OCI-LY3 (cell line): Measurements from ENCODE around the gene UBE2R2.

ENCODE experiments used
- H2AFZ ChIP-seq: fragments of 200-600, 300-600 bp; shearing (Covaris generic); 2 replicates; pipeline ENCODE4 v1.6.0; 2014; ENCODE audit warnings: antibody characterized with exemption, low read depth, low read length
- H3K27ac ChIP-seq: fragments of 200-600, 300-600 bp; sonication (generic); 2 replicates; pipeline ENCODE4 v1.5.1; 2014; ENCODE audit warnings: mild to moderate bottlenecking, low read length, moderate library complexity, mixed read lengths
- H3K27me3 ChIP-seq: fragments of 200-600, 300-600 bp; sonication (generic); 2 replicates; pipeline ENCODE4 v1.6.1; 2014; ENCODE audit warnings: low read depth, low read length, mixed read lengths
- H3K36me3 ChIP-seq: fragments of 200-600, 300-600 bp; sonication (generic); replicated peaks from 2 replicates; pipeline ENCODE3; 2014; ENCODE audit warnings: low read depth, low read length, mixed read lengths
- H3K4me1 ChIP-seq: fragments of 300-600, 200-600 bp; sonication (generic); 2 replicates; pipeline ENCODE4 v1.6.1; 2014; ENCODE audit warnings: low read length, mixed read lengths
- H3K4me2 ChIP-seq: fragments of 200-600, 300-600 bp; sonication (generic); 2 replicates; pipeline ENCODE4 v1.6.1; 2014; ENCODE audit warnings: low read length, mixed read lengths
- H3K4me3 ChIP-seq: fragments of 300-600, 200-600 bp; sonication (generic); 2 replicates; pipeline ENCODE4 v1.5.1; 2014; ENCODE audit warnings: antibody characterized with exemption, mild to moderate bottlenecking, low read length, moderate library complexity
- H3K79me2 ChIP-seq: fragments of 300-600, 200-600 bp; shearing (Covaris generic); 2 replicates; pipeline ENCODE4 v1.6.1; 2014; ENCODE audit warnings: mild to moderate bottlenecking, low read length, mixed read lengths
- H3K9ac ChIP-seq: fragments of 300-600, 200-600 bp; shearing (Covaris generic); 2 replicates; pipeline ENCODE4 v1.6.0; 2014; ENCODE audit warnings: mild to moderate bottlenecking, low read length, moderate library complexity
- H3K9me3 ChIP-seq: fragments of 200-600, 300-600 bp; shearing (Covaris generic); 2 replicates; pipeline ENCODE4 v1.6.1; 2014; ENCODE audit warnings: low read length, mixed read lengths; ENCODE audit not compliant: insufficient read depth
- H4K20me1 ChIP-seq: fragments of 200-600, 300-600 bp; sonication (generic); 2 replicates; pipeline ENCODE4 v1.6.1; 2016; ENCODE audit warnings: low read length, mixed read lengths; ENCODE audit not compliant: insufficient read depth
- EZH2phosphoT487 ChIP-seq: fragments of 200-600 bp; shearing (Covaris generic); IDR thresholded peaks from 2 replicates; pipeline ENCODE4 v1.6.1; 2018; ENCODE audit warnings: antibody characterized with exemption, mixed run types, low read depth
- TF ChIP-seq, protein P1 (sequence below): fragments of 200-600, 300-600 bp; sonication (generic); IDR thresholded peaks from 2 replicates; pipeline ENCODE4 v1.5.1; 2014; ENCODE audit warnings: antibody characterized with exemption, low read length, low read depth

Gene UBE2R2

DNA sequence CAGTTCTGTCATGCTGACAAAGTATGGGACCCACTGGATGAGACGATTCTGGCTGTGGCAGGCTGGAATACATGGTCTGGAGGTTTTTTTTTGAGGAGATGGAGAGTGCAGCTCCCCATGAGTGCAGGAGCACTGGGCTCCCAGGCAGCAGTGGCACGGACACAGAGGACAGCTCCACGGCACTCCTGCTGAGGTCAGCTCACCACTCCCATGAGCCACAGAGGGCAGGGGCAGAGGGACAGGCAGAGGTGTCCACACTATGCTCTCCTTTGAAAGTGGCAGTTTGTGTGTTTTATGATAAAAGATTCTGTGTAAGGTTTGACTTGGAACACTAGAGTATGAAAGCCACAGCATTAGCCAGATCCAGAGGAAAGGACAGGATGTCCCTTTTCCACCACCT, 114.4 kb downstream of the UBE2R2 start:
- Histone ChIP-seq H3K4me3 (no peak overlapping the region), H3K9me3 (no peaks in the 10 kb centered on the region), H3K4me2 (no peak overlapping the region), H4K20me1 (no peaks in the 10 kb centered on the region), H3K27me3 (no peaks in the 10 kb centered on the region), H3K9ac (no peak overlapping the region), H3K79me2 (peaks cover 6% of the 10 kb centered on the region; the same call in 1 of the 2 replicates), H3K36me3 (peaks cover 75% of the 10 kb centered on the region), H2AFZ (no peak overlapping the region), H3K27ac (no peak overlapping the region), H3K4me1 (no peaks in the 10 kb centered on the region)
- TF ChIP-seq EZH2phosphoT487: no peak
- TF ChIP-seq, protein P1, sequence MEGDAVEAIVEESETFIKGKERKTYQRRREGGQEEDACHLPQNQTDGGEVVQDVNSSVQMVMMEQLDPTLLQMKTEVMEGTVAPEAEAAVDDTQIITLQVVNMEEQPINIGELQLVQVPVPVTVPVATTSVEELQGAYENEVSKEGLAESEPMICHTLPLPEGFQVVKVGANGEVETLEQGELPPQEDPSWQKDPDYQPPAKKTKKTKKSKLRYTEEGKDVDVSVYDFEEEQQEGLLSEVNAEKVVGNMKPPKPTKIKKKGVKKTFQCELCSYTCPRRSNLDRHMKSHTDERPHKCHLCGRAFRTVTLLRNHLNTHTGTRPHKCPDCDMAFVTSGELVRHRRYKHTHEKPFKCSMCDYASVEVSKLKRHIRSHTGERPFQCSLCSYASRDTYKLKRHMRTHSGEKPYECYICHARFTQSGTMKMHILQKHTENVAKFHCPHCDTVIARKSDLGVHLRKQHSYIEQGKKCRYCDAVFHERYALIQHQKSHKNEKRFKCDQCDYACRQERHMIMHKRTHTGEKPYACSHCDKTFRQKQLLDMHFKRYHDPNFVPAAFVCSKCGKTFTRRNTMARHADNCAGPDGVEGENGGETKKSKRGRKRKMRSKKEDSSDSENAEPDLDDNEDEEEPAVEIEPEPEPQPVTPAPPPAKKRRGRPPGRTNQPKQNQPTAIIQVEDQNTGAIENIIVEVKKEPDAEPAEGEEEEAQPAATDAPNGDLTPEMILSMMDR: no peak

DNA sequence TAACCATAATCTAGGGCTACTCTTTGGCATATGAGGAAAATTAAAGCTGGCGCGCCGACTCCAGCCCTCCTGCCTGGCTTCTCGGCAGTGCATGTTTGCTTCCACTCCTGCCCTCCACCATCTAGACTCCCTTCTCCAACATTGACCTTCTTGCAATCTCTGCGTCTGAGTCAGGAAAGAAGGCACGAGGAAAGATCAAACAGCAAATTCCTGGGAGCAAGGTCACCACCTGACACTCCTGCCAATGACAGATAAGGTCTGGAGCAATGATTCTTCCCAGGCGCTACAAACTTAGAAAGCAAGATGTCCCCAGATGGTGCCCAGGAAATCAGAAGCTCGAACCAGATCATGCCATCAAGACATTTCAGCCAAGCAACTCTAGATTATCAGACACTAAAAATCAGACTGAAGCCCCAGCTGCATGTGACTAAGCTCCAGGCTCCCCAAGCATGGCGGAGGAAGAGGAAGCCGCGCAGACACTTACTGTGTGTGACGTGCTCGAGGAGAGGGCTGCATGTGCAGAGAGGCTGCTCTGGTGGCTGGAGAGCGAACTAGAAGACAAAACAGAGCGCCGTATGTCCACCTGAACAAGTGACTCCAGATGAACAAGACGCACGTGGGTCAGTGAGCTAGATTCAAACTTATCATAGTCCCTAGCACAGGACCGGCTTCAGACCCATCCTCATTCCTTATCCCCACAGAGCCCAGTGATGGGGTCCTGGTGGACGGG, 115.3 kb downstream of the UBE2R2 start:
- Histone ChIP-seq H3K4me2 (no peak overlapping the region), H4K20me1 (no peaks in the 10 kb centered on the region), H3K27me3 (no peaks in the 10 kb centered on the region), H2AFZ (no peak overlapping the region), H3K36me3 (peaks cover 73% of the 10 kb centered on the region), H3K27ac (no peak overlapping the region), H3K4me1 (no peaks in the 10 kb centered on the region), H3K4me3 (no peak overlapping the region), H3K79me2 (peaks cover 6% of the 10 kb centered on the region; the same call in 1 of the 2 replicates), H3K9ac (no peak overlapping the region), H3K9me3 (no peaks in the 10 kb centered on the region)
- TF ChIP-seq EZH2phosphoT487: no peak
- TF ChIP-seq, protein P1: no peak

DNA sequence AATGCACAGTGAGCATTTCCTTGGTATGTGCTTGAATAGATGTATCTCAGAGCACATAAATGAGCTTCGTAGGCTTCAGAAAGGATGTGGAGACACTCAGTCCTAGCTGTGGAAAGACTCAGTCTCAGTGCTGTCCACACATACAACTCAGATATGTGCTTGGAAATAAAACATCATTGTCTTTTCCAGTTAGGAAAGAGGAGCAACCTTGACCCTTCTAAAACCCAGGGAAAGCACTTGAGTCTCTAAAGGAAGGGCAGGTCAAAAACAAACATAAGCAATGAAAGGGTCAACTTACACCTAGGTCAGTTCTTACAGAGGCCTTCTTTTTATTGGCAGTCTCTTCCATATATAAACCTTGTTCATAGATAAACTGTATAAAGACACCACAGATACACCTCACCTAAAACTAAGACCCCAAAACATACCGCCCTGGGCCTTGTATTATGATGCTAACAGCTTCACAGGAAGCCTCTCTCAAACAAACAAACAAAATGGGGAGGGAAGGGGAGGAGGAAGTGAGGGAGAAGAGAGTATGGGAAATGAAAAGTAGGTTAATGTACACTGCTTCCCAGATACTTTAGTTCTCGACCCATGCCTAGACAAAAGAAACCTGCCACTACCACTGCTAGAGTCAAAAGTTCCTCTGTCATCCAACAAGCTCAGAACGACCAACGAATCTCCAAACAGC, 117.4 kb downstream of the UBE2R2 start:
- peaks cover 55% of the 10 kb centered on the region for H3K36me3 ChIP-seq

More for the DNA sequence above, 117.4 kb downstream of the UBE2R2 start:
- TF ChIP-seq, protein P1: no peak
- no peak for TF ChIP-seq EZH2phosphoT487
- no peak overlapping the region for H3K4me3 ChIP-seq
- no peak overlapping the region for H2AFZ ChIP-seq
- H3K79me2 ChIP-seq: no peaks in the 10 kb centered on the region; the same call in 1 of the 2 replicates
- no peak overlapping the region for H3K27ac ChIP-seq
- no peaks in the 10 kb centered on the region for H3K9me3 ChIP-seq
- no peaks in the 10 kb centered on the region for H3K27me3 ChIP-seq
- no peak overlapping the region for H3K4me2 ChIP-seq
- no peaks in the 10 kb centered on the region for H4K20me1 ChIP-seq
- H3K9ac ChIP-seq: no peak overlapping the region
- no peaks in the 10 kb centered on the region for H3K4me1 ChIP-seq
